ENCODE data around the gene COX7B.

COX7B gene

GRCh38 chrX:77924320-77924859, 25.1 kb downstream of the COX7B start:
- no peaks in the 10 kb centered on the region; the same call in 1 of the 2 replicates for H3K4me1 ChIP-seq (ENCODE audit: control insufficient read depth, insufficient read depth, low read length)
- H3K9me3 ChIP-seq (ENCODE audit: control insufficient read depth, insufficient read depth, low read depth, low read length): no peaks in the 10 kb centered on the region; the same call in 1 of the 2 replicates
- no peak overlapping the region for H3K27ac ChIP-seq (ENCODE audit: extremely low read depth, low read depth, low read length)
- H3K4me3 ChIP-seq (ENCODE audit: low read depth, low read length): no peak overlapping the region
- POLR2A ChIA-PET: no interaction called here
- TF ChIP-seq ZNF423 (tag by site-specific recombination; IDR thresholded peaks at IDR 0.05) (no peak), ZSCAN5A (tag by site-specific recombination; IDR thresholded peaks at IDR 0.05) (no peak), ZNF791 (tag by site-specific recombination; IDR thresholded peaks at IDR 0.05) (no peak)
- no peaks in the 10 kb centered on the region for H3K36me3 ChIP-seq (ENCODE audit: control insufficient read depth in 2 of 2, insufficient read depth in 1 of 2, low read length in 2 of 2)
- CTCF ChIA-PET: no interaction called here

- POLR2A ChIA-PET: interaction anchor here (0.6 kb wide), 1 partner anchor 411 kb away, joined by 3 read pairs; no protein-coding TSS in a partner anchor
- H3K4me1 ChIP-seq (ENCODE audit: control insufficient read depth, insufficient read depth, low read length): no peaks in the 10 kb centered on the region; the same call in 1 of the 2 replicates
- H3K27ac ChIP-seq (ENCODE audit: extremely low read depth, low read depth, low read length): no peak overlapping the region
- no peaks in the 10 kb centered on the region for H3K9me3 ChIP-seq (ENCODE audit: control insufficient read depth, insufficient read depth, low read depth, low read length)
- TF ChIP-seq PRDM6 (tag by site-specific recombination; IDR thresholded peaks at IDR 0.05) (peak; percentile 28; the same call in 1 of the 2 replicates), ZNF266 (tag by site-specific recombination; IDR thresholded peaks at IDR 0.05; ENCODE audit: low read depth) (no peak)
- H3K4me3 ChIP-seq (ENCODE audit: low read depth, low read length): no peak overlapping the region
- no peaks in the 10 kb centered on the region for H3K36me3 ChIP-seq (ENCODE audit: control insufficient read depth in 2 of 2, insufficient read depth in 1 of 2, low read length in 2 of 2)
- CTCF ChIA-PET: no interaction called here
These were observed 26.5 kb downstream of the COX7B start for GRCh38 chrX:77925764-77926163.

- POLR2A ChIA-PET: interaction anchor here (0.6 to 1.2 kb wide), 2 partner anchors 13 to 35 kb away, joined by 3 read pairs; partner anchors contain the start of gene MAGT1
- Histone ChIP-seq H3K4me3 (ENCODE audit: low read depth, low read length) (no peak overlapping the region), H3K4me1 (ENCODE audit: control insufficient read depth, insufficient read depth, low read length) (no peaks in the 10 kb centered on the region; the same call in 1 of the 2 replicates), H3K27ac (ENCODE audit: extremely low read depth, low read depth, low read length) (no peak overlapping the region), H3K36me3 (ENCODE audit: control insufficient read depth in 2 of 2, insufficient read depth in 1 of 2, low read length in 2 of 2) (no peaks in the 10 kb centered on the region), H3K9me3 (ENCODE audit: control insufficient read depth, insufficient read depth, low read depth, low read length) (no peaks in the 10 kb centered on the region)
- TF ChIP-seq ZNF214 (tag by site-specific recombination; IDR thresholded peaks at IDR 0.05; ENCODE audit: borderline replicate concordance): no peak
- CTCF ChIA-PET: no interaction called here
These were observed 31.3 kb downstream of the COX7B start for GRCh38 chrX:77930581-77930980.

GRCh38 chrX:77935886-77936285, 36.6 kb downstream of the COX7B start:
- H3K36me3 ChIP-seq (ENCODE audit: control insufficient read depth in 2 of 2, insufficient read depth in 1 of 2, low read length in 2 of 2): no peaks in the 10 kb centered on the region
- H3K4me1 ChIP-seq (ENCODE audit: control insufficient read depth, insufficient read depth, low read length): no peaks in the 10 kb centered on the region
- ChIA-PET POLR2A (no interaction called here), CTCF (interaction anchor here (0.5 kb wide), 1 partner anchor 823 kb away, joined by 3 read pairs; no protein-coding TSS in a partner anchor)
- no peak overlapping the region for H3K4me3 ChIP-seq (ENCODE audit: low read depth, low read length)
- H3K27ac ChIP-seq (ENCODE audit: extremely low read depth, low read depth, low read length): no peak overlapping the region
- H3K9me3 ChIP-seq (ENCODE audit: control insufficient read depth, insufficient read depth, low read depth, low read length): no peaks in the 10 kb centered on the region
- TF ChIP-seq ZNF518A (tag by site-specific recombination; conservative IDR thresholded peaks at IDR 0.05; ENCODE audit: low read depth) (no peak), ZNF221 (tag by site-specific recombination; IDR thresholded peaks at IDR 0.05; ENCODE audit: borderline replicate concordance) (no peak), ZSCAN30 (tag by site-specific recombination; IDR thresholded peaks at IDR 0.05) (no peak), GLI2 (tag by site-specific recombination; IDR thresholded peaks at IDR 0.05; ENCODE audit: borderline replicate concordance, low read depth) (no peak), ZFP69B (tag by site-specific recombination; IDR thresholded peaks at IDR 0.05) (no peak), ZSCAN5A (tag by site-specific recombination; IDR thresholded peaks at IDR 0.05) (no peak), ZNF629 (tag by site-specific recombination; IDR thresholded peaks at IDR 0.05) (no peak), ZNF677 (tag by site-specific recombination; IDR thresholded peaks at IDR 0.05) (no peak), ZNF26 (tag by site-specific recombination; IDR thresholded peaks at IDR 0.05) (no peak), ZNF561 (tag by site-specific recombination; IDR thresholded peaks at IDR 0.05; ENCODE audit: borderline replicate concordance) (no peak)

Data from HEK293 (cell line).